ENCODE results near the gene SHMT2. TPM values are rescaled to one million over a fixed set of nuclear protein-coding genes. Genes with fewer than 3 reads are reported as not detected.

Gene SHMT2
- total RNA-seq, 1 experiment from 2014 or later = 274 TPM

DNA sequence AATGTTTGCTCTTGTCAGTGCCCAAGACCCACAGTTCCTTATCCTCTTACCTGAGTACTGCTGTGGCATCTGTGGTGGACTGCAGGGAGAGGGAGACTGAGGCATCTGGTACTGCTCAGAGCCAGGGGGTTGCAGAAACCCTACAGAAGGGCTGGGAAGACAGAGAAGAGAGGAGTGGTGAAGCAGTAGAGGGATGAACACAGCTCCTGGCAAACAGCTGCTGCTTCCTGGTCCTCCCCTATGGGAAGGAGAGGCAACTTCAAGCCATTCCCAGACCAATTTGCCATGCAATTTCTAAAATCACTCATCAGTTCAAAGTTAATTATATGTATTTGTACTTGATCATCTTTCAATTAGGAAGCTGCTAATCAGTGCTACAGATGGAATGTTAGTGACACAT lies 37.2 kb downstream of the SHMT2 start:
- POLR2A ChIA-PET (ENCODE audit: low non-redundant PET) = no interaction called here
- CTCF ChIA-PET = no interaction called here

DNA sequence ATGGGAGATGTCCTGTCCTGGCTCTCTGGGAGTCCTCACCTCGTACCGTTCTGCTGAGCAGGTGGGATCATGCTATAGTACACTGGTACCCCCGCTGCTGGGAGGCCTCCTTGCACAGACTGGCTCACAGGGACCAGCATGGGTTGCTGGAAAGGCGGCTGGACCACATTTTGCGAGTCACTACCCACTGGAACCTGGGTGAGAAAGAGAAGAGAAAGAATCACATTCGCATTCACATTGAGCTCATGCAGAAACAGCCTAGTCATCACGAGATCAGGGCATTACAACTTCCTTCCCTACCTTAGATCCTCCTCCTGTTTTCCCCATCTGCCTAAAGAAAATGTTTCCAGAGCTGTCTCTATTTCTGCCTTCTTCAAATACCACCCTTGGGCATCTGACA lies 38.8 kb downstream of the SHMT2 start:
- Histone ChIP-seq H3K27me3 (replicated peaks; ENCODE audit: insufficient read depth, low read depth, low read length, poor library complexity) (no peaks in the 10 kb centered on the region), H3K4me1 (ENCODE audit: insufficient read depth, low read length, poor library complexity, severe bottlenecking) (no peaks in the 10 kb centered on the region), H3K27ac (ENCODE audit: low read depth, low read length, poor library complexity, severe bottlenecking) (no peak overlapping the region), H3K4me3 (ENCODE audit: low read depth, low read length, poor library complexity, severe bottlenecking) (no peak overlapping the region), H3K36me3 (ENCODE audit: insufficient read depth, low read length, poor library complexity, severe bottlenecking) (peaks cover 42% of the 10 kb centered on the region), H3K9me3 (ENCODE audit: low read depth, low read length, poor library complexity, severe bottlenecking) (no peaks in the 10 kb centered on the region)
- TF ChIP-seq EZH2 (IDR thresholded peaks at IDR 0.05; ENCODE audit: borderline replicate concordance, low read depth, low read length, poor library complexity, severe bottlenecking) = no peak
- TF ChIP-seq, protein P1, sequence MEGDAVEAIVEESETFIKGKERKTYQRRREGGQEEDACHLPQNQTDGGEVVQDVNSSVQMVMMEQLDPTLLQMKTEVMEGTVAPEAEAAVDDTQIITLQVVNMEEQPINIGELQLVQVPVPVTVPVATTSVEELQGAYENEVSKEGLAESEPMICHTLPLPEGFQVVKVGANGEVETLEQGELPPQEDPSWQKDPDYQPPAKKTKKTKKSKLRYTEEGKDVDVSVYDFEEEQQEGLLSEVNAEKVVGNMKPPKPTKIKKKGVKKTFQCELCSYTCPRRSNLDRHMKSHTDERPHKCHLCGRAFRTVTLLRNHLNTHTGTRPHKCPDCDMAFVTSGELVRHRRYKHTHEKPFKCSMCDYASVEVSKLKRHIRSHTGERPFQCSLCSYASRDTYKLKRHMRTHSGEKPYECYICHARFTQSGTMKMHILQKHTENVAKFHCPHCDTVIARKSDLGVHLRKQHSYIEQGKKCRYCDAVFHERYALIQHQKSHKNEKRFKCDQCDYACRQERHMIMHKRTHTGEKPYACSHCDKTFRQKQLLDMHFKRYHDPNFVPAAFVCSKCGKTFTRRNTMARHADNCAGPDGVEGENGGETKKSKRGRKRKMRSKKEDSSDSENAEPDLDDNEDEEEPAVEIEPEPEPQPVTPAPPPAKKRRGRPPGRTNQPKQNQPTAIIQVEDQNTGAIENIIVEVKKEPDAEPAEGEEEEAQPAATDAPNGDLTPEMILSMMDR (conservative IDR thresholded peaks at IDR 0.05; ENCODE audit: low read depth, low read length) = no peak
- POLR2A ChIA-PET (ENCODE audit: low non-redundant PET) = no interaction called here
- BruUV-seq (replicated peaks) = no TSS peak
- intact Hi-C loops (cut with micrococcal nuclease; ENCODE audit: unreplicated experiment) = no loop called here
- no peak for DNase-seq (ENCODE audit: low spot score)
- CTCF ChIA-PET = no interaction called here

More for the DNA sequence above, 37.2 kb downstream of the SHMT2 start:
- BruUV-seq (replicated peaks) = no TSS peak
- no peak for TF ChIP-seq EZH2 (IDR thresholded peaks at IDR 0.05; ENCODE audit: borderline replicate concordance, low read depth, low read length, poor library complexity, severe bottlenecking)
- TF ChIP-seq, protein P1 (conservative IDR thresholded peaks at IDR 0.05; ENCODE audit: low read depth, low read length) = no peak
- H3K4me1 ChIP-seq (ENCODE audit: insufficient read depth, low read length, poor library complexity, severe bottlenecking) = no peaks in the 10 kb centered on the region
- H3K27me3 ChIP-seq (replicated peaks; ENCODE audit: insufficient read depth, low read depth, low read length, poor library complexity) = no peaks in the 10 kb centered on the region
- intact Hi-C loops (cut with micrococcal nuclease; ENCODE audit: unreplicated experiment) = no loop called here
- H3K9me3 ChIP-seq (ENCODE audit: low read depth, low read length, poor library complexity, severe bottlenecking) = no peaks in the 10 kb centered on the region
- peaks cover 47% of the 10 kb centered on the region for H3K36me3 ChIP-seq (ENCODE audit: insufficient read depth, low read length, poor library complexity, severe bottlenecking)
- DNase-seq (ENCODE audit: low spot score) = no peak
- H3K4me3 ChIP-seq (ENCODE audit: low read depth, low read length, poor library complexity, severe bottlenecking) = no peak overlapping the region
- no peak overlapping the region for H3K27ac ChIP-seq (ENCODE audit: low read depth, low read length, poor library complexity, severe bottlenecking)

DNA sequence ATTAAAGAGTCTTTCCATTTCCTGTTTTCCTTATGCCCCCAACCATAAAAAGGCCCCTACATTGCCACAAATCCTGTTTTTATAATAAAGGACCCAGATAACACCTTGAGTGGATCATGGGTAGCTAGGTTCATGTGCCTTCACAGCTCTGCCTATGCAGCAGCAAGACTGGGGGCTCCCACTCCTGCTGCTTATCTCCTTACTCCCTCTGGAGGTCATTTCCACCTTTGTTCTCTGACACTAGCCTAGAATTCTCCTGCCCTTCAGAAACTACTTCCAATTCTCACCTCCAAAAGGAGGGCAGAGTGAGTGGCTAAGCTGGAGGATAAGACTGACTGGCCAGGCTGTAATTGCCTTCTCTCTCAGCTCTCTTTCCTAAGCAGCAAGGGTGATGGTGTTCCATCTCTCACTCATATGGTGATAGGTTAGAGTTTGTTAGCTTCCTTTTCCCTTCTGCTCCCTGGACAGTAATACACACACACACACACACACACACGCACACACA lies 41.5 kb downstream of the SHMT2 start:
- Histone ChIP-seq H3K36me3 (ENCODE audit: insufficient read depth, low read length, poor library complexity, severe bottlenecking) (peaks cover 41% of the 10 kb centered on the region), H3K4me1 (ENCODE audit: insufficient read depth, low read length, poor library complexity, severe bottlenecking) (no peaks in the 10 kb centered on the region), H3K9me3 (ENCODE audit: low read depth, low read length, poor library complexity, severe bottlenecking) (no peaks in the 10 kb centered on the region), H3K4me3 (ENCODE audit: low read depth, low read length, poor library complexity, severe bottlenecking) (no peak overlapping the region), H3K27ac (ENCODE audit: low read depth, low read length, poor library complexity, severe bottlenecking) (no peak overlapping the region), H3K27me3 (replicated peaks; ENCODE audit: insufficient read depth, low read depth, low read length, poor library complexity) (no peaks in the 10 kb centered on the region)
- ChIA-PET POLR2A (ENCODE audit: low non-redundant PET) (interaction anchor here (0.7 kb wide), 1 partner anchor 181 kb away, joined by 4 read pairs; no protein-coding TSS in a partner anchor), CTCF (interaction anchor here (1.0 kb wide), 1 partner anchor 29 kb away, joined by 3 read pairs; no protein-coding TSS in a partner anchor)
- no TSS peak for BruUV-seq (replicated peaks)
- intact Hi-C loops (cut with micrococcal nuclease; ENCODE audit: unreplicated experiment) = no loop called here
- TF ChIP-seq, protein P1 (conservative IDR thresholded peaks at IDR 0.05; ENCODE audit: low read depth, low read length) = no peak
- no peak for TF ChIP-seq EZH2 (IDR thresholded peaks at IDR 0.05; ENCODE audit: borderline replicate concordance, low read depth, low read length, poor library complexity, severe bottlenecking)
- DNase-seq (ENCODE audit: low spot score) = no peak

Measured in A673 (cell line).